CD4-positive, alpha-beta T cell treated with Interleukin-15 for 4 hours (primary cell): Measurements from ENCODE around the gene ABCA2.

Experiments
- DNase-seq: peaks from one replicate; pipeline ENCODE4 v3.0.0-alpha.2; 2020; ENCODE audit warnings: low spot score

The ABCA2 gene

GRCh38 chr9:136980669-136981478, 47.2 kb downstream of the ABCA2 start:
- DNase-seq = no peak

GRCh38 chr9:136979769-136980587, 48.1 kb downstream of the ABCA2 start:
- no peak for DNase-seq

GRCh38 chr9:136978865-136979544, 49.0 kb downstream of the ABCA2 start:
- DNase-seq = no peak

DNA sequence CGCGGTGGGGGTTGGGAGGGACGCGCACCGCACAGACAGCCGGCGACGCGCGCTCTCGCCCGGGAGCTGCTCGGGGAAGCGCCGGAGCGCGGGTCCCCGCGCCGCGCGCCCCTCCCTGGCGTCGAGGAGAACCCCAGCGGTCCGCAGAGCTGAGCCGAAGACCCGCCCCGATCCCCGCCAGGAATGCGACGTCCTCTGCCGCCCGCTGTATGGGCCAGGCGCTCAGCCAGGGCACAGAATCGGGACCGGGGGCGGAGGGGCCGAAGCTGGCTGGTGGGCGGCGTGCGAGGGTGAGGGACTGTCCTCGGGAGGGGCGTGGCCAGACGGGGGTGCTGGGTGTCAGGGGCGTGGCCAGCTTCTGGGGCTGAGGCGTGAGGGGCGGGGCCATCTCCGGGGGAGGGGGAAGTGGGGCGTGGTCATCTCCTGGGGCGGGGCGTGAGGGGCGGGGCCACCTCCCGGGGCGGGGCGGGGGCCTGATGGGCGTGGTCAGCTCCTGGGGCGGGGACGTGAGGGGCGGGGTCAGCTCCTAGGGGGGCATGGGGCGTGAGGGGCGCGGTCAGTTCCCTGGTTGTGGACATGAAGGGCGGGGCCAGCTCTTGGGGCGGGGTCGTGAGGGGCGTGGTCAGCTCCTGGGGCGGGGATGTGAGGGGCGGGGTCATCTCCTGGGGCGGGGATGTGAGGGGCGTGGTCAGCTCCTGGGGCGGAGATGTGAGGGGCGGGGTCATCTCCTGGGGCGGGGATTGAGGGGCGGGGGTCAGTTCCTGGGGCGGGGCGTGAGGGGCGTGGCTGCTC, 49.8 kb downstream of the ABCA2 start:
- peak; percentile 49 for DNase-seq

GRCh38 chr9:136977649-136978072, 50.4 kb downstream of the ABCA2 start:
- no peak for DNase-seq

DNA sequence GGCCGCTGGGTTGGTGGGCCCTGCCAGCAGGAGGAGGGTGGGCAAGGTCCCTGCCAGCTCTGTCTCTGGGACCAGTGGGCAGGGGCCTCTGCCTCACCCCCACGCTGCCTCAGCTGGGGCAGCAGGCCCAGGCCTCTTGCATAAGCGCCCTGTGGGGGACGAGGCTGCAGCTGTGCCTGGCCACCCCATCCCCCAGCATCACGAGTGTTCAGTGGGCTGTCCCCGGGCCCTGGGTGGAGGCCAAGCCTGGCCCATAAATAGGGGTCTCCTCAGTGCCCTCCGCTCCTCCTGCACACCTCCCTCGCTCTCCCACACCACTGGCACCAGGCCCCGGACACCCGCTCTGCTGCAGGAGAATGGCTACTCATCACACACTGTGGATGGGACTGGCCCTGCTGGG, 50.8 kb downstream of the ABCA2 start, which contains the start of gene PTGDS:
TSS of gene PTGDS (plus strand) at position 282 of the 400 bp plus-strand sequence. CDS start at position 357, 75 bp downstream.
- no peak for DNase-seq

- DNase-seq = peak; percentile 32
Observed at GRCh38 chr9:136975644-136976043, 52.4 kb downstream of the ABCA2 start.

DNA sequence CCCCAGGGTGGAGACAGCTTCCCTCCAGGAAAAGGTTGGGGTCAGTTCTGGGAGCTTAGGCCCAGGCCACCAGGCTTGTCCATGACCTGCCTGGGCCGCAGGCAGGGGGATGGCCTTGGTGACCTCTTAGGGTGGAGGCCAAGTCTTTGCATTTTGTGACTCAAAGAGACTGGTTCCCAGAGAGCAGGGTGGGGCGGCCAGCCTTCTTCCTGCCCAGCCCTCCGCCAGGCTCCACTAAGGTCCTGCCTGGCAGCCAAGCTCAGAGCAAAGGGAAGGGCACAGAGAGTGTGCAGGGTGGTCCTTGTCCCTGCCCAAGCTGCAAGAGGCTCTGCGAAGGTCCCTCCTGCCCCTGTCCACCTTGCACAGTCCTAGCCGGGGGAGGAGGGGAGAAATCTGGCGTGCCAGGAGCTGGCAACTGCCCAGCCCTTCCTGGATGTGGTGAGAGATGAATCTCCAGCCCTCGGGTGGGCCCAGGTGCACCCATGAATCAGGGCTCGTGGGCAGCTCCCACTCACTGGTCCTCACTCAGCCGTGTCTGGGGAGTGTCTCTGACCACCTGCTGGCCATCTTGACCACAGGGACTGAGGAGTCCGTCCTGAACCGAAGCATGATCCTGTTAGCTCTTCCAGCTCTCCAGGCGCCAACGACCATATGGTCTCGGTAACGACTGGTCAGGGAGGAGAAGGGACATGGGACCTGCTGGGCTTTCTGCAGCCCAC, 53.1 kb downstream of the ABCA2 start:
- peak; percentile 26 for DNase-seq

- no peak for DNase-seq
Observed at GRCh38 chr9:136973618-136974617, 54.1 kb downstream of the ABCA2 start.

- DNase-seq = no peak
Observed at GRCh38 chr9:136972743-136973142, 55.3 kb downstream of the ABCA2 start.

- no peak for DNase-seq
Observed at GRCh38 chr9:136972335-136972734, 55.7 kb downstream of the ABCA2 start.

DNA sequence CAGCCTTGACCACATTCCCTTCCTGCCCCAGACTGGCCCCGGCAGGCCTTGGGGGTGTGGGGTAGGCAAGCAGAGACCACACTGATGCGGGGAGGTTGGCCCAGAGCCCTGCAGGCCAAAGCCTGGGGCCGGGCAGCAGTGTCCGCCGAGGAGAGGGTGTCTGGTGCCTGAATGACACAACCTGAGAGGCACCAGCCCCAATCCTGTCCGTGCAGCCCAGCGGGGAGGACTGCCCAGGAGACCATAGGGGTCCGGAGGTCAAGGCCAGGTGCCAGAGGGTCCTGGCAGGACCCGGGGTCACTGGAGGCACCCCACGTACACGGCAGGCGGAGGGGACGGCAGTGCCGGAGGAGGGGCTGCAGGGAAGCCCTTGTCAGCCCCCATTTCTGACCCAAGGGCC, 56.3 kb downstream of the ABCA2 start:
- DNase-seq = no peak

- no peak for DNase-seq
Observed at GRCh38 chr9:136970361-136970760, 57.7 kb downstream of the ABCA2 start.

- no peak for DNase-seq
Observed at GRCh38 chr9:136969774-136970173, 58.3 kb downstream of the ABCA2 start.

DNA sequence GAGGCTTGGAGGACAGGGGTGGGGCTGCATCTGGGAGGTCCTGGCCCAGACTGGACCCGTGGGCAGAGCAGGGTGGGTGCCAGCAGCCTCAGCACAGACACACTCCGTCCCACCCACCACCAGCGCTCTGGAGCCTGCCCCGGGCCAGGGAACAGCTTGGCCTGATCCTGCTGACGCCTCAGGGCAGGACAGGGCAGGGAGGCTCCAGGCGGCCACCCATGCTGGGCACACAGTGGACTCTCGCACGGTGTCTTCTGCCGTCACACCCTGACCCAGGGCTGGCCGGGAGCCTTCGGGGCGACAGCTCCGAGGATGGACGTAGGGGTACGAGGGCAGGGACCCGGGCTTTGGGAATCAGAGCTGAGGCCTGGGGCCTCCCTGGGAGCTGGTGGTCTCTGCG, 58.9 kb downstream of the ABCA2 start:
- DNase-seq = no peak

- no peak for DNase-seq
Observed at GRCh38 chr9:136968333-136969127, 59.5 kb downstream of the ABCA2 start.

- DNase-seq = peak; percentile 44
Observed at GRCh38 chr9:136965771-136966484, 62.1 kb downstream of the ABCA2 start.

- DNase-seq = no peak
Observed at GRCh38 chr9:136964833-136965422, 63.1 kb downstream of the ABCA2 start.
